ENCODE measurements around the gene DLG1.
"Not testable (repeated sequence)": the region's sequence is repeated elsewhere in the genome, so short reads cannot be mapped to it uniquely, and the experiment has no call there.

Gene DLG1

GRCh38 chr3:197289726-197290125 is 8.7 kb downstream of the DLG1 start:
- DNase-seq (ENCODE audit: low read depth in 3 of 3, low spot score in 1 of 3): no peak

GRCh38 chr3:197286678-197287077 is 11.7 kb downstream of the DLG1 start:
- DNase-seq (ENCODE audit: low read depth in 3 of 3, low spot score in 1 of 3): no peak

- DNase-seq (ENCODE audit: low read depth in 3 of 3, low spot score in 1 of 3): no peak
These were observed 12.9 kb downstream of the DLG1 start for GRCh38 chr3:197285557-197285956.

- DNase-seq (ENCODE audit: low read depth in 3 of 3, low spot score in 1 of 3): no peak
These were observed 15.4 kb downstream of the DLG1 start for GRCh38 chr3:197283045-197283444.

- no peak for DNase-seq (ENCODE audit: low read depth in 3 of 3, low spot score in 1 of 3)
These were observed 16.6 kb downstream of the DLG1 start for GRCh38 chr3:197281849-197282248.

GRCh38 chr3:197280156-197280555 is 18.3 kb downstream of the DLG1 start:
- DNase-seq (ENCODE audit: low read depth in 3 of 3, low spot score in 1 of 3): no peak

GRCh38 chr3:197278933-197279332 is 19.5 kb downstream of the DLG1 start:
- DNase-seq (ENCODE audit: low read depth in 3 of 3, low spot score in 1 of 3): no peak

GRCh38 chr3:197276808-197277207 is 21.6 kb downstream of the DLG1 start:
- not testable (repeated sequence) for DNase-seq (ENCODE audit: low read depth in 3 of 3, low spot score in 1 of 3)

- DNase-seq (ENCODE audit: low read depth in 3 of 3, low spot score in 1 of 3): no peak
These were observed 27.7 kb downstream of the DLG1 start for GRCh38 chr3:197270558-197271317.

GRCh38 chr3:197269024-197269423 is 29.4 kb downstream of the DLG1 start:
- no peak for DNase-seq (ENCODE audit: low read depth in 3 of 3, low spot score in 1 of 3)

GRCh38 chr3:197268294-197268693 is 30.1 kb downstream of the DLG1 start:
- no peak for DNase-seq (ENCODE audit: low read depth in 3 of 3, low spot score in 1 of 3)

- no peak for DNase-seq (ENCODE audit: low read depth in 3 of 3, low spot score in 1 of 3)
These were observed 32.1 kb downstream of the DLG1 start for GRCh38 chr3:197266331-197266730.

GRCh38 chr3:197262709-197263108 is 35.7 kb downstream of the DLG1 start:
- DNase-seq (ENCODE audit: low read depth in 3 of 3, low spot score in 1 of 3): no peak

- no peak for DNase-seq (ENCODE audit: low read depth in 3 of 3, low spot score in 1 of 3)
These were observed 37.3 kb downstream of the DLG1 start for GRCh38 chr3:197261164-197261509.

GRCh38 chr3:197260491-197261163 is 37.8 kb downstream of the DLG1 start:
- no peak for DNase-seq (ENCODE audit: low read depth in 3 of 3, low spot score in 1 of 3)

GRCh38 chr3:197259096-197259495 is 39.3 kb downstream of the DLG1 start:
- DNase-seq (ENCODE audit: low read depth in 3 of 3, low spot score in 1 of 3): no peak

- no peak for DNase-seq (ENCODE audit: low read depth in 3 of 3, low spot score in 1 of 3)
These were observed 40.1 kb downstream of the DLG1 start for GRCh38 chr3:197258168-197258755.

GRCh38 chr3:197257711-197258110 is 40.7 kb downstream of the DLG1 start:
- DNase-seq (ENCODE audit: low read depth in 3 of 3, low spot score in 1 of 3): no peak

- DNase-seq (ENCODE audit: low read depth in 3 of 3, low spot score in 1 of 3): no peak
These were observed 41.5 kb downstream of the DLG1 start for GRCh38 chr3:197256836-197257444.

- DNase-seq (ENCODE audit: low read depth in 3 of 3, low spot score in 1 of 3): no peak
These were observed 42.3 kb downstream of the DLG1 start for GRCh38 chr3:197256104-197256503.

- DNase-seq (ENCODE audit: low read depth in 3 of 3, low spot score in 1 of 3): no peak
These were observed 45.0 kb downstream of the DLG1 start for GRCh38 chr3:197253238-197253947.
